AG09319 (cell line): Measurements from ENCODE around the gene RRAGB.
"Not testable (repeated sequence)": the region's sequence is repeated elsewhere in the genome, so short reads cannot be mapped to it uniquely, and the experiment has no call there.

Experiments
- DNase-seq: peaks from one replicate; pipeline ENCODE4 v3.0.0-alpha.2; 2010; ENCODE audit warnings: low read depth; ENCODE audit errors: extremely low read depth
- CTCF ChIP-seq: IDR thresholded peaks from 2 replicates; pipeline ENCODE4 v1.5.1; 2011; ENCODE audit warnings: low read depth, mild to moderate bottlenecking, inconsistent platforms, low read length, moderate library complexity

The RRAGB gene

GRCh38 chrX:55717521-55718497 is at the start of gene RRAGB:
Gene RRAGB (plus strand): TSS chrX:55717749. CDS start chrX:55718328, 579 bp downstream.
- peak; percentile 73 for DNase-seq
- TF ChIP-seq CTCF, result peak; percentile 43

- DNase-seq, result no peak
- TF ChIP-seq CTCF, result no peak
These were observed 49.5 kb upstream of the RRAGB start for GRCh38 chrX:55668084-55668483.

GRCh38 chrX:55688579-55688978 is 29.0 kb upstream of the RRAGB start:
- DNase-seq, result not testable (repeated sequence)

- no peak for DNase-seq
- TF ChIP-seq CTCF, result no peak
These were observed 22.1 kb upstream of the RRAGB start for GRCh38 chrX:55695227-55696018.

GRCh38 chrX:55697381-55697780 is 20.2 kb upstream of the RRAGB start:
- no peak for DNase-seq
- TF ChIP-seq CTCF, result no peak

GRCh38 chrX:55702671-55703070 is 14.9 kb upstream of the RRAGB start:
- no peak for TF ChIP-seq CTCF
- DNase-seq, result no peak

- not testable (repeated sequence) for DNase-seq
These were observed 14.1 kb upstream of the RRAGB start for GRCh38 chrX:55703436-55703835.

- DNase-seq, result not testable (repeated sequence)
These were observed 12.5 kb upstream of the RRAGB start for GRCh38 chrX:55705066-55705465.
